NCI-H1417 (cell line): Measurements from ENCODE around the gene HLA-DQA1.
"Not testable (repeated sequence)": the region's sequence is repeated elsewhere in the genome, so short reads cannot be mapped to it uniquely, and the experiment has no call there.

Source experiments
- DNase-seq, 3 experiments: peaks; one replicate each; lab custom pipeline; 2025; lab: John Stamatoyannopoulos, UW

HLA-DQA1 gene

DNA sequence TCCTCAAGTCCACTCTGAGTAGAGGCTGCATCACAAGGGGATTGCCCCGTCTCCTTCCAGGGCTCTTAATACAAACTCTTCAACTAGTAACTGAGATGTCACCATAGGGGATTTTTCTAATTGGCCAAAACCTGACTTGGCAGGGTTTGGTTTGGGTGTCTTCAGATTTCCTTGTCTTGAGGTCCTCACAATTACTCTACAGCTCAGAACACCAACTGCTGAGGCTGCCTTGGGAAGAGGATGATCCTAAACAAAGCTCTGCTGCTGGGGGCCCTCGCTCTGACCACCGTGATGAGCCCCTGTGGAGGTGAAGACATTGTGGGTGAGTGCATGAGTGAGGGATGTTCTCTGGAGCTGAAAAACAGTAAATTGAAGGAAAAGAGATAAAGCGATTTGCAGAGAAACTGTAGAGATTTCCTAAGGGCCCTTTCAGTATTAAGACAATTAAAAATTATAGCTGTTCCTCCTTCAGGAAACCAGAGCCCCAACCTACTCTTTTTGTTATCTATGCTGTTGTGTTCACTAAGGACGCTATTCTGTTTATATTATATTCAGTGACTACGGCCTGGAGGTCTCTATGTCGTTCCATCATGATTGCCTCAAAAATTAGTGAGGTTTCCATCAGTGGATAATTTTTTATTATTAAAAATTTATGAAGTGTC, at the start of gene HLA-DQA1:
TSS of gene HLA-DQA1 (plus strand) at position 188 of the 662 bp plus-strand sequence. CDS start at position 241, 53 bp downstream.
- DNase-seq, result no peak

- DNase-seq, result no peak
Measured at GRCh38 chr6:32588156-32588555, 49.0 kb upstream of the HLA-DQA1 start.

GRCh38 chr6:32589596-32590449, 47.4 kb upstream of the HLA-DQA1 start, which contains the start of gene HLA-DRB1:
Gene HLA-DRB1, minus strand, starts transcription at chr6:32589848. Its CDS starts 106 bp downstream, at chr6:32589742.
- no peak for DNase-seq

DNA sequence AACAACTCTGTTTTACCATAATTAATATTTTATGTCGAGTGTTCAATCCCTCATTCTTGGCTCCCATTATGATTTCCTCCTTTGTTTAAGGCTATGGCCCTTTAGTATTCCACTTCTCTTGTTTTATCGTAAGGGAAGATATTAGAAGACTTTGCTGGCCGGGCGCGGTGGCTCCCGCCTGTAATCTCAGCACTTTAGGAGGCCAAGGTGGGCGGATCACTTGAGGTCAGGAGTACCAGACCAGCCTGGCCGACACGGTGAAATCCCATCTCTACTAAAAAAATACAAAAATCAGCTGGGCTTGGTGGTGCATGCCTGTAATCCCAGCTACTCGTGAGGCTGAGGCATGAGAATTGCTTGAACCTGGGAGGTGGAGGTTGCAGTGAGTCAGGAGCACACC, 46.5 kb upstream of the HLA-DQA1 start:
- DNase-seq, result not testable (repeated sequence)

- DNase-seq, result no peak
Measured at GRCh38 chr6:32597024-32597423, 40.2 kb upstream of the HLA-DQA1 start.

DNA sequence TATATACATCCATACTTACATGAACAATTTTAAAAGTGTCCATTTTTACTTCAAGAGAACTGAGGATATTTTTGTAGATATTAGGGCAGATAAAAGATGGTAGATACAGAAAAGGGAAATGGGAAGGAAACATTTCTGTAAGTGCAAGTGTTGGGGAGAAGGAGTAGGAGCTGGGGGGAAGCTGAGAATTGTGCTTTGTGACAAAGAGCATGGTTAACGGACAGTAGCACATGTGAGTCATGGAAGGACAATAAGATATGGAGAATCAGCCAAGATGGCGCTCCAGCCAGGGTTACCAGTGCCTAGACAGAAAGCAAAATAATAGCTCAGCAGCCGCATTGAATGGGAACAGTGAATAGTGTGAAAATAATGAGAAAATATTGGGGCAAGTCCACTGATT, 34.8 kb upstream of the HLA-DQA1 start:
- DNase-seq, result no peak

DNA sequence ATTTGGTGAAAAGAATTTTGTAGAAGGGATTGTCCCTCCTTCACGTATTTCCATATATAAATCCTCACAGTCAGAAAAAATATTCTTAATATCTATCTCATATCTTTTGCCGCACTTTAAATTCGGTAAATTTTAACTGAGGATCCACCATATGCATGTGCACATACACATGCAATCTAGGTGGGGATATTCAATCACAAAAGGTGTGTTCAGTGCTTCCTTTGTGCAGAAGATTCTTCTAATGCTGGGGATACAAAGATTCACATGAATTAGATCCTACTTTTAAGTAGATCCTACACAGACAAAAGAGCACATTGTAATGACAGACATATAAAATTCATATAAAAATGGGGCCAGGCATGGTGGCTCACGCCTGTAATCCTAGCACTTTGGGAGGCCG, 34.0 kb upstream of the HLA-DQA1 start:
- no peak for DNase-seq

DNA sequence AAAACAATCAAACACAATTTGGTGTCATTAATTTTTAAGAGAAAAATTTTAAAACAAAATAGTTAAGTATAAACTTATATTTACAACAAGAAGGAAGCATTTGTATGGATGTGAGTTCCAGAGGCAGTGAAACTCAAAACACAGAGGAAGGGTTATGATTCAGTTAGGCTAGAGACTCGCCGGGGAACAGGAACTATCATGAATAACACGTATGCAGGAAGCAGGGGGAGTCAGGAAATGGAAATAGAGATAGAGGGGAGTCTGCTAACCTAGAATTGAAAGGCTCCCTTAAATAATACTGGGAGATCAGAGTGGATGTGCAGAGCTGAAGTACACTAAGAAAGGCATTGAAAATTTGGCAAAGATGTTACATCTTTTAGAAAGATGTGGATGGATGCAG, 33.3 kb upstream of the HLA-DQA1 start:
- no peak for DNase-seq

DNA sequence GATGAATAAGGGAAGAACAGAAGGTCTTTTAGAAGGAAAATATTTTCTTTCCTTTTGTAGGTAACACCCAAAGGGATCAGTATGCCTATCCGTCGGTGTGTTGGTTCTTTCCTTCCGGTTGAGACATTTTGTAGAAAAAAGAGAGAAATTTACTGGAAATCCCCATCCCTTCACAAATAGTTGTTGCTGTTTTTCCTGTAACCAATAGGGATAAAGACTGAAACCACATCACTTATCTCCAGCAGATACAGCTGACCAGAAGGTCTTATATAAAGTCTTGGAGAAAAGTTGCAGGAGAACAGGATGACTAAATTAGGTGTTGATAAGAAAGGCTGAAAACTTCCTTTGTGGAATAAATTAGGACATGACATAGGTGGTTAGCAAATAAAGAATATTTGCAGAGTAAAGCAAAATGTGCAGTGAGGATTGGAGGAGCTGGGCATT, 32.8 kb upstream of the HLA-DQA1 start:
- no peak for DNase-seq

DNA sequence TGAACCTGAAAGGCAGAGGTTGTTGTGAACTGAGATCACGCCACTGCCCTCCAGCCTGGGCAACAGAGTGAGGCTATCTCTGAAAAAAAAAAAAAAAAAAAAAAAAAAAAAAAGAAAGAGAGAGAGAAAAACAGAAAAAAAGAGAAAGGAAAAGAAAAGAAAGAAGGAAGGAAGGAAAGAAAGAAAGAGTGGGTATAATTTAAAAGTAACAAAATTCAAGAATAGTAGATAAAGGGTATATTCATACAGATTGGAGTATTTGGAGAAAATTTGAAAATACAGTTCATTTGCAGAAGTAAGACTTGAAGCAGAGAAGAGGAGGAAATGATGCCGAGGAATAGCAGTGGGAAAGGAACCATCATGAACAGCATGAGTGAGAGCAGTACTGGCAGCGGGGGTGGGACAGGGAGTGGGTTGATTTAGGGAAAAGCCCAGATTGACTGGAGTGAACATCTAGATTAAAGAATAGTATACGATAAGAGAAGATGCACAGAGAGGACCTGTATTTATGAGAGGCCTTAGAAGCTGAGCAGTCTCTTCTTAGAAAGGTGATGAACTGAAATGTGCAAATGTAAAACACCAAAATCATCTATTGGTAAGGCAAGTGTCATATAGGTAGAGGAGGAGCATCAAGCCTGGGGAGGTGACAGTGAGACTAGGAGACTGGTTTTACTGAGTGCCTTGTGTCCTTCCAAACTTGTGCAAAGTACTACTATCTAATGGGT, 29.8 kb upstream of the HLA-DQA1 start:
- DNase-seq, result no peak

- DNase-seq, result no peak
Measured at GRCh38 chr6:32607988-32608298, 29.3 kb upstream of the HLA-DQA1 start.

DNA sequence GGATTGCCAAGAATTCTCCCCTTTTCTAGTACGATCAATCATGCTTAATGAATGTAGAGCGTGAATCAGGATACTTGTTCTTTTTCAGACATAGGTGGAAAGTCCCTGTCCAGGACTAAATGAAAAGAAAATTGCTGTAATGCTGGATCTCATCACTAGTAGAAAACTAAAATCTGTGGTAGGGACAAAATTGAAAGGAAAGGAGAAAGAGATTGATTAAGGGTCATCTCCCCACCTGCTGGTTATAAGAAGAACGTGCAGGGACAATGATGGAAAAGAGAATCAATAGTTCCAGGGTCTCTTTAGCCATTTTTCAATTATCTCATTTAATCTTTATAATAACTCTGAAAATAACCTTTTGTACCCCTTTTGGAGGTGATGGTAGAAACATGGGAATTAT, 28.8 kb upstream of the HLA-DQA1 start:
- DNase-seq, result no peak

DNA sequence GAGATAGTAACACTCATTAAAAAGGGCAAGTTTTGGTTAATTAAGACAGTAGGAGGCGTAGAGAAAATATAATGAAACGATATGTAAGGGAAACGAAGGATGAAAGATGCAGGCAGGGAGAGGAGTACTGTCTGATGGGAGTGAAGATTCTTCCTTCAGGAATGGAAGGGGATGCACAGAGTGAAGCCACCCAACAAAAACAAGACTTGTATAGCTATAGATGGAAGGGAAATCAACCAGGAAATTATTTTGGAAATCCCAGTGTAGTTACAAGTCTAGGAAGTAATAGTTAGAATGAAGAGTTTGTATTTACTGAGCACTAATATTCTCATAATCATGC, 27.8 kb upstream of the HLA-DQA1 start:
- no peak for DNase-seq

GRCh38 chr6:32609731-32610640, 27.2 kb upstream of the HLA-DQA1 start:
- peak in 2 of 3 experiments; percentile 24 to 77 for DNase-seq

- DNase-seq, result no peak
Measured at GRCh38 chr6:32610682-32611296, 26.4 kb upstream of the HLA-DQA1 start.

DNA sequence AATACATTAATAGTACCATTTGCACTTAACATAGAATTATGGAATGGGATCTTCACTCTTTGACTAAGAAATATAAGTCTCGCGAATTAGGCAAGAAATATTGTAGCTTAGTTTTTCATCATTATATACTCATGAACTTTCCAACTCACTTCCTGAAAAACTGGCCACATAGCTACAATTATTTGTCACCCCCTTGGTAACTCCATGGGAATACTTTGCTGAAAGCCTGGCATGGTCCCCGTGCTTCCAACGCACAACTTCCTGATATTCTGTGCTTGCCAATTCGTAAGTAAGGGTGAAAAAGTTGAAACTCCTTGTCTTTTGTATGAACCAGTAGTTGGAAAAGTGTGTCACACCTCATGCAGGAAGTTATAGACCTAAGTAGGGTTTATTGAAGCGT, 23.7 kb upstream of the HLA-DQA1 start:
- no peak for DNase-seq

DNA sequence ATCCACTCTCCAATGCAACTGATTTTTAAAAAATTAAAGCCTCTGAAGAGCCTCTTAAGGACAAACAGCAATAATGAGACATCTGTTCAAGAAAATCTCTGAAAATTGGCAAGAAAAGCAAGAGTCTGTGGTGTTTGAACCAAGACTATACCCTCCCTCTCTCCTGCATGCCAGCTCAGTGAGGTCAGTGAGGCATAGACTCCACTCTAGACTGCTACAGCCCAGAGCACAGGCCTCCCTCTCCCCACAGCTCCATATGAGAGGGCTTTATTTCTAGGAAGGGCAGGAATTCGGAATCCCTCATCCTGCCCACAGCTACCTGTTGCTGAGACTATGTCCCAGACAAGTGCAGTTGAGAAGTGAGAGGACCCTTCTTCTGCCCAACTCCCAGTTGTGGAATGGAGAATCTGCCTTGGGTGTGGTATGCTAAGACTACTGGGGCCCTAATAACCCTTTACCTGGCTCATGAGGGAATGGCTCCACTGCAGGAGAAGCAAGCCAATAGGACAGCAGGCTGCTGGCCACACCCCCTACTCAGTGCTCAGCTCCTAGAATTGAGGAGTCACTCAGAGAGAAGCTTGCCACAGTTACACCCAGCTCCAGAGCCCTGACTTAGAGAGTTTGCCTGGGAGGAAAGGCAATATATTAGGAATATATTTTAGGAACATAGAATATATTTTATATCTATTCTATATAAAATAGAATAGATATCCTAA, 22.7 kb upstream of the HLA-DQA1 start:
- no peak for DNase-seq

- DNase-seq, result no peak
Measured at GRCh38 chr6:32615885-32616532, 21.2 kb upstream of the HLA-DQA1 start.

GRCh38 chr6:32617751-32618150, 19.5 kb upstream of the HLA-DQA1 start:
- DNase-seq, result no peak

DNA sequence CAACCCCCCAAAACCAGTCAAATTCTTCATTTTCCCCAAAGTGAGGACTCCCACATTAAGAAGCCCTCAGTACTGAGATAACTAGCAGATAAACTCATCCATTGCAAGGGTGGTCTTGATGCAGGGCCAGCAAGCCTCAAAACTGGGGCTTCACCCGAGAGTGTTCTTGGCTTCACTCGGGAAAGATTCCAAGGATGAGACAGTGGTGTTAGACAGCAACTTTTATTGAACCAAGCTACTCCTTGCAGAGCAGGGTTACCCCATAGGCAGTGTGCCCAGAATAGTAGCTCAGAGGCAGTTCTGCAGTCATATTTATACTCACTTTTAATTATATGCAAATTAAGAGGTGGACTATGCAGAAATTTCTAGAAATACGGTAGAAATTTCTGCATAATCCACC, 15.8 kb upstream of the HLA-DQA1 start:
- DNase-seq, result no peak
